Skeletal muscle tissue (tissue), 4 donors: ENCODE results near the gene TSPO. TPM values are rescaled to one million over a fixed set of nuclear protein-coding genes. Genes with fewer than 3 reads are reported as not detected.
A peak's percentile ranks its signal among the peaks of the same experiment; 100 is the strongest.
"Not testable (repeated sequence)": the region's sequence is repeated elsewhere in the genome, so short reads cannot be mapped to it uniquely, and the experiment has no call there.

ENCODE experiments used
- H3K27ac ChIP-seq: one replicate; pipeline ENCODE4 v1.7.0; 2013; ENCODE audit warnings: mild to moderate bottlenecking, low read depth, low read length, inconsistent platforms
- H3K27me3 ChIP-seq, 3 donors: one replicate each; pipeline ENCODE4 v1.7.0; 2013; ENCODE audit warnings: low read length in 3 of 3; ENCODE audit not compliant: control insufficient read depth in 3 of 3, insufficient read depth in 3 of 3
- H3K36me3 ChIP-seq, 3 donors: one replicate each; pipeline ENCODE4 v1.7.0; 2013; ENCODE audit warnings: low read length in 3 of 3; ENCODE audit not compliant: control insufficient read depth in 3 of 3, insufficient read depth in 3 of 3
- H3K4me1 ChIP-seq, 3 donors: one replicate each; pipeline ENCODE4 v1.7.0; 2013; ENCODE audit warnings: low read length in 3 of 3, mild to moderate bottlenecking in 3 of 3; ENCODE audit not compliant: control insufficient read depth in 3 of 3, insufficient read depth in 3 of 3
- H3K4me3 ChIP-seq, 3 donors: one replicate each; pipeline ENCODE4 v1.7.0; 2013; ENCODE audit warnings: low read length in 3 of 3
- H3K9ac ChIP-seq, 3 donors: one replicate each; pipeline ENCODE4 v1.7.0; 2013; ENCODE audit warnings: low read length in 3 of 3, mild to moderate bottlenecking in 3 of 3, moderate library complexity in 2 of 3, low read depth in 1 of 3
- H3K9me3 ChIP-seq, 3 donors: one replicate each; pipeline ENCODE4 v1.7.0; 2013; ENCODE audit warnings: low read length in 3 of 3; ENCODE audit not compliant: control insufficient read depth in 3 of 3
- total RNA-seq: library from RNA; depleted of rRNA; stranded (reverse); fragments of >200 nt; gene quantifications from one replicate; pipeline ENCODE4 v1.2.3, GENCODE V29; 2014
- donor health status: Osteomylitis.

The TSPO gene
- 69.4 TPM for total RNA-seq

- Histone ChIP-seq H3K27me3 (no peaks in the 10 kb centered on the region), H3K4me3 (peak within 1 kb of the TSS; percentile 76 to 79 (median 76)), H3K9me3 (no peaks in the 10 kb centered on the region), H3K9ac (peak within 1 kb of the TSS; percentile 76 to 83 (median 83)), H3K36me3 (no peaks in the 10 kb centered on the region), H3K4me1 (peaks cover 17 to 29% (median 20%) of the 10 kb centered on the region in 3 donors), H3K27ac (peak within 1 kb of the TSS; percentile 66)
Observed at GRCh38 chr22:43151251-43152002, at the start of gene TSPO. TSPO (plus strand) TSS chr22:43151559; CDS start chr22:43159239, 7,680 bp downstream.

DNA sequence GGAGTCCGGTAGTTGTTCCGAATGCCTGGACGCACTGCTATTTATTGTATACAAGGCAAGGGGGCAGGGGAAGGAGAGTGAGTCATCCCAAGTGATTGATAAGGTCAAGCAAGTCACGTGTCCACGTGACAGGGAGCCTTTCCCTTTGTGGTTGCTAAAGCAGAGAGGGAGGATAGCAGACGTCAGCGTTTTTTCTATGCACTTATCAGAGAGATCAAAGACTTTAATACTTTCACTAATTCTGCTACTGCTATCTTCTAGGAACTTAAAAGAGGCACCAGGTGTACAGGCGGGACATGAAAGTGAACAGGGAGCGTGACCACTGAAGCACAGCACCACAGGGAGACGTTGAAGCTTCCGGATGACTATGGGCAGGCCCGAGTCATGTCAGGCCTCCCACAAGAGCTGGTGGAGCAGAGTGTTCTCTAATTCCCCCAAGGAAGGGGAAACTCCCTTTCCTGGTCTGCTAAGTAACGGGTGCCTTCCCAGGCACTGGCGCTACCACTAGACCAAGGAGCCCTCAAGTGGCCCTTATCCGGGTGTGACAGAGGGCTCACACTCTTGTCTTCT lies 47.2 kb upstream of the TSPO start:
- H3K27ac ChIP-seq, H3K4me3 ChIP-seq, H3K36me3 ChIP-seq, H3K4me1 ChIP-seq, H3K27me3 ChIP-seq, H3K9me3 ChIP-seq, H3K9ac ChIP-seq: not testable (repeated sequence)

- not testable (repeated sequence) for H3K4me3 ChIP-seq, H3K9ac ChIP-seq, H3K27ac ChIP-seq, H3K36me3 ChIP-seq, H3K4me1 ChIP-seq, H3K9me3 ChIP-seq
- peaks cover 8 to 14% (median 9%) of the 10 kb centered on the region in 3 donors for H3K27me3 ChIP-seq
Observed at GRCh38 chr22:43104950-43105349, 46.4 kb upstream of the TSPO start.

DNA sequence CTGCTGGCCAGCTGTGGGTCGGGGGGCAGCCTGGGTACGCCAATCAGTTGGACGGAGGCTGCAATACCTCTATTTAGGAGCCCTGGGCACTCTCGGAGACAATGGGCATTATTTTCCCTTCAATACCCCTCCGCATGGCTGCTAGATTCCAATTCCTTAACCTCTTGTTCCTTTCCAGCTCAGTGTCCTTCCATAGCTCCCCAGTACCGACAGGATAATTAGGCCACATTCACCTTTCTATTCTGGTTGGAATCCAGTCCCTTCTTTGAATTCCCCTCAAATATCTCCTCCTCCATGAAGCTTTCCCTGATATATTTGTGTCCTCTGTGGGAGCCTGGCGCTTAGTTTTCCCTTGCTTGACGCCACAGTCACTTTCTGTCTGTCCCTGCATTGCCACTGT lies 45.1 kb upstream of the TSPO start:
- peaks cover 7 to 13% (median 11%) of the 10 kb centered on the region in 3 donors for H3K4me1 ChIP-seq

DNA sequence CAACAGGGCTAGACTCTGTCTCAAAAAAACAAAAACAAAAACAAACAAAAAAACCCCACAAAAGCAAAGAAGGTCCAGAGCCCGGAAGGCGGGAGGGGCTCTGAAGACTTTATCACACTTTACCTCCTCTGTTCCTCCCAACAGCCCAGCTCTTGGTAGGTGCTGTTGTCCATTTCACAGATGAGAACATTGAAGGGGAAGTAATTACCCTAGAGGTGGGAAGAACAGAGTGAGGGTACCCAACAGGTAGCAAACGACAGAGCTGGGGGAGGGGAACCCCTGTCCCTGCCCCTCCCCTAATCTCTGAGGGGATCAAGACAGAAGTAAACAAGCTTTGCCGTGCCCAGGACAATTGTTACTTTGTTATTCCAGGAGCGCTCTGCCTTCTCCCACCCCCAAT lies 41.8 kb upstream of the TSPO start:
- peaks cover 41 to 47% (median 42%) of the 10 kb centered on the region in 3 donors for H3K27me3 ChIP-seq
- no peaks in the 10 kb centered on the region for H3K9me3 ChIP-seq
- H3K9ac ChIP-seq = no peak overlapping the region
- no peak overlapping the region for H3K27ac ChIP-seq
- H3K4me1 ChIP-seq = peaks cover 9 to 14% (median 12%) of the 10 kb centered on the region in 3 donors
- no peak overlapping the region for H3K4me3 ChIP-seq
- no peaks in the 10 kb centered on the region for H3K36me3 ChIP-seq

More for the DNA sequence above, 45.1 kb upstream of the TSPO start:
- Histone ChIP-seq H3K36me3 (no peaks in the 10 kb centered on the region), H3K27ac (no peak overlapping the region), H3K27me3 (peaks cover 20 to 26% (median 22%) of the 10 kb centered on the region in 3 donors), H3K4me3 (no peak overlapping the region), H3K9ac (no peak overlapping the region), H3K9me3 (no peaks in the 10 kb centered on the region)

GRCh38 chr22:43109921-43110443 lies 41.4 kb upstream of the TSPO start:
- Histone ChIP-seq H3K27me3 (peaks cover 45 to 52% (median 46%) of the 10 kb centered on the region in 3 donors), H3K27ac (no peak overlapping the region), H3K9ac (no peak overlapping the region), H3K36me3 (no peaks in the 10 kb centered on the region), H3K4me3 (peak overlapping the region; percentile 58 to 62 (median 60)), H3K9me3 (no peaks in the 10 kb centered on the region), H3K4me1 (peaks cover 9 to 14% (median 12%) of the 10 kb centered on the region in 3 donors)

GRCh38 chr22:43110444-43110926 lies 40.9 kb upstream of the TSPO start, which contains the start of gene BIK:
BIK (plus strand) TSS chr22:43110750; CDS start chr22:43124023, 13,273 bp downstream.
- peak within 1 kb of the TSS in 1 of 3 donors; percentile 33 for H3K9ac ChIP-seq
- H3K4me3 ChIP-seq = peak within 1 kb of the TSS; percentile 60 to 62 (median 60)
- no peaks in the 10 kb centered on the region for H3K9me3 ChIP-seq
- H3K36me3 ChIP-seq = no peaks in the 10 kb centered on the region
- peaks cover 45 to 55% (median 49%) of the 10 kb centered on the region in 3 donors for H3K27me3 ChIP-seq
- H3K27ac ChIP-seq = no peak within 1 kb of the TSS
- H3K4me1 ChIP-seq = peaks cover 9 to 14% (median 12%) of the 10 kb centered on the region in 3 donors

- Histone ChIP-seq H3K4me3 (peak overlapping the region in 2 of 3 donors; percentile 60), H3K9me3 (no peaks in the 10 kb centered on the region), H3K36me3 (no peaks in the 10 kb centered on the region), H3K27ac (no peak overlapping the region), H3K27me3 (peaks cover 45 to 54% (median 49%) of the 10 kb centered on the region in 3 donors), H3K9ac (peak overlapping the region in 1 of 3 donors; percentile 33), H3K4me1 (peaks cover 9 to 14% (median 12%) of the 10 kb centered on the region in 3 donors)
Observed at GRCh38 chr22:43110927-43111623, 40.3 kb upstream of the TSPO start.

DNA sequence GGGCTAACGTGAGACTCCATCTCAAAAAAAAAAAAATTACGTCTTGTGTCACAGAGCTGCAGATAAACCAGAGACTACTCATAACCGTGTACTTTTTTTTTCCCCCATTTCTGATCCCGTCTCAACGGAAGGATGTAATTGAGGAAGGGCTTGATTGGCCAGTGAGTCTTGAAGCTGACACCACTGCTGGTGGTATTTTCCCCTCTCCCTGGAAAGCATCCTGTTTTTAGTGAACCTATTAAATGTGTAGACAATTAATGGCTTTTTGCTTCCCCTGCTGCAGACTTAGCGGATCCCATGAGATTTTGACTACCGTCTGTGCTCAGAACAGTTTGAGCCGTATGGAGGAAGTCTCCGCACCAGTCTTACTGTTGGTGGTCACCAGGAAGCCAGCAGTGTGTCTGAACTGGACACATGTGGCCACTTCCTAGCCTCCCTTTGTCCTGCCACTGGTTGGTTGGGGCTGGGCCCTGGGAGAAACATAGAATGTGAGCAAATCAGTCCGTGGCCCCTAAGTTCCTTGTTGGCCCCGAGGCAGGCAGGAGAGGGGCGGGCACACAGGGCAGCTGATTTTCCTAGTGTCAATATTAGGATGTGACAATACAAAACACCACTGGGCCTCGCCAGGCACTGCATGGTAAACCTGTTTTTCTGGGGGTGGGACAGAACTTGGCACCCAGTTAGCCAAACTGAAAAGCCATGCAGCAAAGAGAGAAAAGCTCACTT lies 37.7 kb upstream of the TSPO start:
- H3K36me3 ChIP-seq = no peaks in the 10 kb centered on the region
- H3K9me3 ChIP-seq = no peaks in the 10 kb centered on the region
- peaks cover 9 to 14% (median 12%) of the 10 kb centered on the region in 3 donors for H3K4me1 ChIP-seq
- no peak overlapping the region for H3K4me3 ChIP-seq
- no peak overlapping the region for H3K9ac ChIP-seq
- H3K27me3 ChIP-seq = peaks cover 45 to 50% (median 49%) of the 10 kb centered on the region in 3 donors
- H3K27ac ChIP-seq = no peak overlapping the region
